Neural crest cell (in vitro differentiated cells): ENCODE measurements around the gene GAREM1. TPM values are rescaled to one million over a fixed set of nuclear protein-coding genes. Genes with fewer than 3 reads are reported as not detected.

Source experiments
- DNase-seq: peaks from one replicate; pipeline ENCODE4 v3.0.0; 2021; ENCODE audit warnings: low read depth, mixed read lengths, low spot score
- H3K27ac Mint-ChIP-seq: one replicate; pipeline ENCODE4 v1.8.0; 2021; ENCODE audit warnings: mild to moderate bottlenecking, mixed read lengths; ENCODE audit not compliant: unreplicated experiment
- H3K27me3 Mint-ChIP-seq: 2 replicates; pipeline ENCODE4 v1.8.0; 2021; ENCODE audit warnings: low read depth, mild to moderate bottlenecking, mixed read lengths
- H3K36me3 Mint-ChIP-seq: 2 replicates; pipeline ENCODE4 v1.8.0; 2021; ENCODE audit warnings: low read depth, mild to moderate bottlenecking, mixed read lengths
- H3K4me1 Mint-ChIP-seq: 2 replicates; pipeline ENCODE4 v1.8.0; 2021; ENCODE audit warnings: mixed read lengths
- H3K4me3 Mint-ChIP-seq: one replicate; pipeline ENCODE4 v1.8.0; 2021; ENCODE audit warnings: mild to moderate bottlenecking, mixed read lengths
- H3K9me3 Mint-ChIP-seq: 2 replicates; pipeline ENCODE4 v1.8.0; 2021; ENCODE audit warnings: mixed read lengths
- CTCF ChIP-seq: fragments of 200-600 bp; sonication (generic); conservative IDR thresholded peaks from 2 replicates; pipeline ENCODE4 v1.5.0; 2021; ENCODE audit warnings: antibody characterized with exemption, mild to moderate bottlenecking
- total RNA-seq: library from RNA; stranded (reverse); gene quantifications from 2 replicates; pipeline ENCODE4 v1.2.1, GENCODE V29; 2021

GAREM1 gene
- total RNA-seq, 1 donor from 2014 or later = 11.0 TPM

- Mint-ChIP-seq H3K4me3 (no peak overlapping the region), H3K9me3 (no peaks in the 10 kb centered on the region), H3K27ac (no peak overlapping the region), H3K36me3 (peaks cover 6% of the 10 kb centered on the region), H3K4me1 (no peaks in the 10 kb centered on the region), H3K27me3 (no peaks in the 10 kb centered on the region)
- no peak for DNase-seq
- TF ChIP-seq CTCF = peak; percentile 36
Measured at GRCh38 chr18:32261003-32261402, 209.7 kb downstream of the GAREM1 start.

- TF ChIP-seq CTCF = no peak
- H3K27ac Mint-ChIP-seq = no peak overlapping the region
- no peak overlapping the region for H3K4me3 Mint-ChIP-seq
- H3K27me3 Mint-ChIP-seq = no peaks in the 10 kb centered on the region
- H3K36me3 Mint-ChIP-seq = peaks cover 6% of the 10 kb centered on the region
- DNase-seq = no peak
- H3K9me3 Mint-ChIP-seq = no peaks in the 10 kb centered on the region
- no peaks in the 10 kb centered on the region for H3K4me1 Mint-ChIP-seq
Measured at GRCh38 chr18:32259553-32259952, 211.1 kb downstream of the GAREM1 start.

- Mint-ChIP-seq H3K9me3 (no peaks in the 10 kb centered on the region), H3K4me1 (no peaks in the 10 kb centered on the region), H3K27ac (no peak overlapping the region), H3K27me3 (no peaks in the 10 kb centered on the region), H3K36me3 (peaks cover 6% of the 10 kb centered on the region), H3K4me3 (no peak overlapping the region)
- no peak for DNase-seq
- no peak for TF ChIP-seq CTCF
Measured at GRCh38 chr18:32258558-32259204, 212.0 kb downstream of the GAREM1 start.

GRCh38 chr18:32258148-32258547, 212.5 kb downstream of the GAREM1 start:
- Mint-ChIP-seq H3K9me3 (no peaks in the 10 kb centered on the region), H3K4me3 (no peak overlapping the region), H3K27ac (no peak overlapping the region), H3K4me1 (peaks cover under 1% of the 10 kb centered on the region), H3K27me3 (no peaks in the 10 kb centered on the region), H3K36me3 (peaks cover 6% of the 10 kb centered on the region)
- no peak for TF ChIP-seq CTCF
- DNase-seq = no peak

- Mint-ChIP-seq H3K27ac (no peak overlapping the region), H3K4me1 (peaks cover 10% of the 10 kb centered on the region), H3K36me3 (peaks cover 6% of the 10 kb centered on the region), H3K27me3 (no peaks in the 10 kb centered on the region), H3K4me3 (no peak overlapping the region), H3K9me3 (no peaks in the 10 kb centered on the region)
- no peak for DNase-seq
- no peak for TF ChIP-seq CTCF
Measured at GRCh38 chr18:32257084-32257785, 213.4 kb downstream of the GAREM1 start.
